Nephron progenitor cell (in vitro differentiated cells): ENCODE measurements around the gene MAGI2.

Experiments
- DNase-seq: peaks from one replicate; pipeline ENCODE4 v3.0.0; 2021
- H3K27ac Mint-ChIP-seq: 2 replicates; pipeline ENCODE4 v1.8.0; 2021; ENCODE audit warnings: mild to moderate bottlenecking, moderate library complexity, mixed read lengths
- H3K27me3 Mint-ChIP-seq: 2 replicates; pipeline ENCODE4 v1.8.0; 2021; ENCODE audit warnings: mild to moderate bottlenecking, low read depth, mixed read lengths; ENCODE audit not compliant: poor library complexity
- H3K36me3 Mint-ChIP-seq: 2 replicates; pipeline ENCODE4 v1.8.0; 2021; ENCODE audit warnings: low read depth, mixed read lengths
- H3K4me1 Mint-ChIP-seq: 2 replicates; pipeline ENCODE4 v1.8.0; 2021; ENCODE audit warnings: mixed read lengths
- H3K4me3 Mint-ChIP-seq: 2 replicates; pipeline ENCODE4 v1.8.0; 2021; ENCODE audit warnings: mild to moderate bottlenecking, moderate library complexity, mixed read lengths
- H3K9me3 Mint-ChIP-seq: 2 replicates; pipeline ENCODE4 v1.8.0; 2021; ENCODE audit warnings: mild to moderate bottlenecking, moderate library complexity, mixed read lengths
- CTCF ChIP-seq: fragments of 200-600 bp; sonication (generic); IDR thresholded peaks from 2 replicates; pipeline ENCODE4 v1.5.0; 2021; ENCODE audit warnings: antibody characterized with exemption

MAGI2 gene

GRCh38 chr7:79211724-79212123 is 241.7 kb downstream of the MAGI2 start:
- no peaks in the 10 kb centered on the region for H3K9me3 Mint-ChIP-seq
- no peak overlapping the region for H3K27ac Mint-ChIP-seq
- H3K4me1 Mint-ChIP-seq = no peaks in the 10 kb centered on the region
- H3K4me3 Mint-ChIP-seq = no peak overlapping the region
- TF ChIP-seq CTCF = no peak
- H3K36me3 Mint-ChIP-seq = no peaks in the 10 kb centered on the region
- no peaks in the 10 kb centered on the region for H3K27me3 Mint-ChIP-seq
- no peak for DNase-seq

- Mint-ChIP-seq H3K9me3 (no peaks in the 10 kb centered on the region), H3K27ac (no peak overlapping the region), H3K27me3 (no peaks in the 10 kb centered on the region), H3K36me3 (no peaks in the 10 kb centered on the region), H3K4me3 (no peak overlapping the region), H3K4me1 (no peaks in the 10 kb centered on the region)
- DNase-seq = no peak
- TF ChIP-seq CTCF = no peak
Observed at GRCh38 chr7:79199961-79200360, 253.5 kb downstream of the MAGI2 start.

GRCh38 chr7:79199266-79199665 is 254.2 kb downstream of the MAGI2 start:
- no peaks in the 10 kb centered on the region for H3K27me3 Mint-ChIP-seq
- H3K9me3 Mint-ChIP-seq = no peaks in the 10 kb centered on the region
- H3K27ac Mint-ChIP-seq = no peak overlapping the region
- TF ChIP-seq CTCF = no peak
- no peak for DNase-seq
- no peaks in the 10 kb centered on the region for H3K36me3 Mint-ChIP-seq
- no peaks in the 10 kb centered on the region for H3K4me1 Mint-ChIP-seq
- no peak overlapping the region for H3K4me3 Mint-ChIP-seq

- H3K27me3 Mint-ChIP-seq = no peaks in the 10 kb centered on the region
- no peak for TF ChIP-seq CTCF
- no peak overlapping the region for H3K4me3 Mint-ChIP-seq
- no peaks in the 10 kb centered on the region for H3K9me3 Mint-ChIP-seq
- no peak overlapping the region for H3K27ac Mint-ChIP-seq
- no peak for DNase-seq
- H3K4me1 Mint-ChIP-seq = no peaks in the 10 kb centered on the region
- H3K36me3 Mint-ChIP-seq = no peaks in the 10 kb centered on the region
Observed at GRCh38 chr7:79185605-79186004, 267.9 kb downstream of the MAGI2 start.

GRCh38 chr7:79182283-79182682 is 271.2 kb downstream of the MAGI2 start:
- no peaks in the 10 kb centered on the region for H3K27me3 Mint-ChIP-seq
- DNase-seq = no peak
- peak overlapping the region; percentile 41 for H3K27ac Mint-ChIP-seq
- H3K36me3 Mint-ChIP-seq = no peaks in the 10 kb centered on the region
- no peaks in the 10 kb centered on the region for H3K4me1 Mint-ChIP-seq
- no peak for TF ChIP-seq CTCF
- peaks cover 4% of the 10 kb centered on the region for H3K9me3 Mint-ChIP-seq
- no peak overlapping the region for H3K4me3 Mint-ChIP-seq

- no peaks in the 10 kb centered on the region for H3K27me3 Mint-ChIP-seq
- H3K27ac Mint-ChIP-seq = no peak overlapping the region
- DNase-seq = no peak
- H3K4me3 Mint-ChIP-seq = no peak overlapping the region
- no peak for TF ChIP-seq CTCF
- H3K9me3 Mint-ChIP-seq = peaks cover 4% of the 10 kb centered on the region
- no peaks in the 10 kb centered on the region for H3K36me3 Mint-ChIP-seq
- no peaks in the 10 kb centered on the region for H3K4me1 Mint-ChIP-seq
Observed at GRCh38 chr7:79180533-79180932, 272.9 kb downstream of the MAGI2 start.
